Calu3 (cell line): ENCODE data around the gene FBXO9. TPM values are rescaled to one million over a fixed set of nuclear protein-coding genes. Genes with fewer than 3 reads are reported as not detected.

Experiments used
- BruUV-seq: library from RNA; stranded (reverse); fragments of 400-500 nt; replicated peaks from 2 replicates; lab custom pipeline; 2021; lab: Mats Ljungman, UMichigan
- CTCF ChIA-PET: fragments of 300-600 bp; sonication (Branson Sonifier 250); formaldehyde crosslinking; loops from one replicate; lab custom pipeline; 2022; ENCODE audit warnings: antibody characterized with exemption; lab: Charles Lee
- DNase-seq: peaks from one replicate; pipeline ENCODE4 v3.0.0; 2022
- H3K27ac Mint-ChIP-seq: one replicate; pipeline ENCODE4 v1.8.0; 2022; ENCODE audit warnings: mixed read lengths; ENCODE audit not compliant: unreplicated experiment
- H3K27me3 Mint-ChIP-seq: one replicate; pipeline ENCODE4 v1.8.0; 2022; ENCODE audit warnings: mixed read lengths; ENCODE audit not compliant: unreplicated experiment
- H3K36me3 Mint-ChIP-seq: one replicate; pipeline ENCODE4 v1.8.0; 2022; ENCODE audit warnings: mild to moderate bottlenecking, moderate library complexity, mixed read lengths; ENCODE audit not compliant: insufficient read depth, unreplicated experiment
- H3K4me1 Mint-ChIP-seq: one replicate; pipeline ENCODE4 v1.8.0; 2022; ENCODE audit warnings: mild to moderate bottlenecking, low read depth, mixed read lengths; ENCODE audit not compliant: unreplicated experiment
- H3K4me3 Mint-ChIP-seq: one replicate; pipeline ENCODE4 v1.8.0; 2022; ENCODE audit warnings: mild to moderate bottlenecking, low read depth, moderate library complexity, mixed read lengths; ENCODE audit not compliant: unreplicated experiment
- H3K9me3 Mint-ChIP-seq: one replicate; pipeline ENCODE4 v1.8.0; 2022; ENCODE audit warnings: low read depth, mixed read lengths; ENCODE audit not compliant: unreplicated experiment
- CTCF ChIP-seq: fragments of 200-600 bp; IDR thresholded peaks from one replicate; pipeline ENCODE4 v1.8.0; 2022; ENCODE audit warnings: antibody characterized with exemption; ENCODE audit not compliant: unreplicated experiment
- intact Hi-C: fragments of 100-400 bp; cut with micrococcal nuclease; formaldehyde crosslinking; loops from one replicate; pipeline ENCODE4 v1.10.0; 2022; ENCODE audit not compliant: unreplicated experiment
- total RNA-seq: library from RNA; stranded (reverse); gene quantifications from 2 replicates; pipeline ENCODE4 v1.2.3, GENCODE V29; 2022

The FBXO9 gene
- total RNA-seq, 1 experiment from 2014 or later: 94.5 TPM

DNA sequence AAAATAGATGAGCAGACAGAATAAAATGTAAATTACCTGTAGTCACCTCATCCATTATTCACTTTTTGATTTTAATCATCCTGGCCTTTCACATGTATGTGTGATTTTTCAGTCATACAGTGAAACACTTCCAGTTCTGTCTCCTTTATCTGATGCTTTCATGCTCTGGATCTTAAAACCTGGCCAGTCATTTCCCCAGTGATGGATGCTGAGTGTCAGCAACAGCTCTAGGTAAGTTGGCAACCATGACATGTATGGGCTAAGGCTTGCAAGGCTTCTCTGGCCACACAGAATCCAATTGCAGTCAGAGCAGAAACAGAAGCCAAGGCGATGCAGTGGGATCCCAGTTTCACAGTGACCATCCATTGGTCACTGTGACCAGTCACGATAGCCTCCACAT lies 35.8 kb downstream of the FBXO9 start:
- no peaks in the 10 kb centered on the region for H3K4me1 Mint-ChIP-seq
- no peaks in the 10 kb centered on the region for H3K27me3 Mint-ChIP-seq
- CTCF ChIA-PET: no interaction called here
- H3K36me3 Mint-ChIP-seq: peaks cover 5% of the 10 kb centered on the region
- BruUV-seq: no TSS peak
- DNase-seq: no peak
- H3K9me3 Mint-ChIP-seq: no peaks in the 10 kb centered on the region
- TF ChIP-seq CTCF: no peak
- no peak overlapping the region for H3K4me3 Mint-ChIP-seq
- intact Hi-C loops: no loop called here
- H3K27ac Mint-ChIP-seq: no peak overlapping the region

DNA sequence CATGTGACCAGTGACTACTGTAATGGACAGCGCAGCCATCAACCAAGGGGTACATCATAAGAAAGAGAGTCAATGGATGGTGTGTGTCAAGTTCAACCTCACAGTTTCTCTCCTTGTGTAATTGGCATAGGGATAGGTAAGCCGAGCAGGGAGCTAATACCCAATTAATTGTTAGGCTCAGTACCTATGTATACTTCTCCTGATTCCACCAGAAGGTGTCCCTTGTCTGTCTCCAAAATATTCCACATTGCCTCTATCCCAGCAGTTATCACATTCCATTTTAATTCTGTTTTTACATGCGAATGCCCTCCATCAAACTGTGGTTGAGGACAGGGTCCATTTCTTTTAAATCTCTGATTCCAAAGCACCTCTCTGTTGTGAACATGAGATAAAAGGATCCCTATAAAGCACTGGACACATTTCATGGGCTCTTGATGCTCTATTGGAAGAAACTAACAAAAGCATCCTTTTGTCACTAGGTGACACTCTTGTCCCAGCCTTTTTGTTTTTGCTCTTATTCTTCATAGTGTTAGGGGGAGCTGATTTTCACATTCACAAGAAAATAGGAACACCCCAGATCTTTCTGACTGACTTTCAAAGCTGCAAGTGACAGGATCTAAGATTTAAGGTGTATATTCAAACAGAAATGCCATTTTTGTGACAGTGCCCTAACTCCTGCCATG lies 38.9 kb downstream of the FBXO9 start:
- Mint-ChIP-seq H3K4me1 (peaks cover 23% of the 10 kb centered on the region), H3K27me3 (no peaks in the 10 kb centered on the region), H3K36me3 (peaks cover 5% of the 10 kb centered on the region), H3K27ac (no peak overlapping the region), H3K9me3 (no peaks in the 10 kb centered on the region), H3K4me3 (no peak overlapping the region)
- TF ChIP-seq CTCF: no peak
- intact Hi-C loops: loop anchor here (1.0 kb wide), 2 partner anchors 333 to 380 kb away; no protein-coding TSS in a partner anchor
- DNase-seq: no peak
- CTCF ChIA-PET: interaction anchor here (0.6 to 1.0 kb wide), 4 partner anchors 8 to 381 kb away, joined by 3 to 8 read pairs (median 7); no protein-coding TSS in a partner anchor
- BruUV-seq: no TSS peak

DNA sequence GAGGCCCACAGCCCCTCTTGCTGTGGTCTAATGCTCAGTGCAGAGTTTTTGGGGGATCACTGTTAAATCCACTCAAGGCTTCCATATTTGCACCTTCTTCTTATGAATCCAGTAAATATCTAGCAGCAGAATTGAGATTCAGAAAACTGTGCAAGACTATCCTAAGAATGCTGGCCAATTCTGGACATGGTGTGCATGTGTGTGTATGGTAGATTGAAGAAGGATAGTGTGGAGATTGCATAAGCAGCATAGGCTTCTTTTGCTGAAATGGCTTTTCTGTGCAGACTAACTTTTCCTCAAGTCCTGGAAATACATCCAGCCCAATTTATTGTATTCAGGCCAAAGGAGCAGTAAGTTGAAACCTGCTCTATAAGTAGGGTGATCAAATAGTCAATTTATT lies 39.7 kb downstream of the FBXO9 start:
- intact Hi-C loops: loop anchor here (1.0 kb wide), 2 partner anchors 332 to 379 kb away; no protein-coding TSS in a partner anchor
- Mint-ChIP-seq H3K27me3 (no peaks in the 10 kb centered on the region), H3K4me1 (peaks cover 27% of the 10 kb centered on the region), H3K9me3 (no peaks in the 10 kb centered on the region), H3K4me3 (no peak overlapping the region), H3K27ac (no peak overlapping the region), H3K36me3 (peaks cover 5% of the 10 kb centered on the region)
- no peak for DNase-seq
- CTCF ChIA-PET: interaction anchor here (0.8 to 1.0 kb wide), 2 partner anchors 8 to 380 kb away, joined by 3 to 8 read pairs; no protein-coding TSS in a partner anchor
- TF ChIP-seq CTCF: no peak
- BruUV-seq: no TSS peak

GRCh38 chr6:53107091-53107490 lies 41.9 kb downstream of the FBXO9 start:
- DNase-seq: peak; percentile 30
- no TSS peak for BruUV-seq
- Mint-ChIP-seq H3K27me3 (no peaks in the 10 kb centered on the region), H3K27ac (no peak overlapping the region), H3K4me3 (no peak overlapping the region), H3K36me3 (peaks cover 4% of the 10 kb centered on the region), H3K4me1 (peaks cover 47% of the 10 kb centered on the region), H3K9me3 (no peaks in the 10 kb centered on the region)
- CTCF ChIA-PET: interaction anchor here (1.4 kb wide), 1 partner anchor 22 kb away, joined by 10 read pairs; no protein-coding TSS in a partner anchor
- no peak for TF ChIP-seq CTCF
- intact Hi-C loops: no loop called here
